GM12878 (cell line): ENCODE data around the gene SMG6. TPM values are rescaled to one million over a fixed set of nuclear protein-coding genes. Genes with fewer than 3 reads are reported as not detected.

ENCODE experiments used
- ASH2L ChIP-seq: fragments of 300-600, 200-600 bp; sonication (generic); IDR thresholded peaks from 2 replicates; pipeline ENCODE4 v1.6.1; 2017; ENCODE audit warnings: low read depth, mild to moderate bottlenecking, borderline replicate concordance
- ATF2 ChIP-seq: IDR thresholded peaks from 2 replicates; pipeline ENCODE4 v1.6.1; 2012; ENCODE audit warnings: low read length, inconsistent platforms
- CBFB ChIP-seq: IDR thresholded peaks from 2 replicates; pipeline ENCODE4 v1.6.1; 2016; ENCODE audit warnings: antibody characterized with exemption, low read depth
- CHD1 ChIP-seq: IDR thresholded peaks from 2 replicates; pipeline ENCODE4 v1.6.1; 2012; ENCODE audit warnings: low read depth, low read length, improper control_type of control experiment
- CREM ChIP-seq: IDR thresholded peaks from 2 replicates; pipeline ENCODE4 v1.6.1; 2014; ENCODE audit warnings: antibody characterized with exemption, low read depth
- ETV6 ChIP-seq, 2 experiments: fragments of 450-650 bp in 1 of 2; IDR thresholded peaks in 1 of 2; conservative IDR thresholded peaks in 1 of 2; 2 replicates each; pipeline ENCODE4 v1.6.1; 2014; ENCODE audit warnings: antibody characterized with exemption in 1 of 2, borderline replicate concordance in 1 of 2, low read depth in 1 of 2, mild to moderate bottlenecking in 1 of 2, moderate library complexity in 1 of 2
- FOXM1 ChIP-seq: IDR thresholded peaks from 2 replicates; pipeline ENCODE4 v1.6.1; 2012; ENCODE audit warnings: low read depth, mild to moderate bottlenecking, inconsistent platforms, low read length, moderate library complexity
- GATAD2B ChIP-seq: fragments of 450-650 bp; conservative IDR thresholded peaks from 2 replicates; pipeline ENCODE4 v1.6.1; 2017; ENCODE audit warnings: low read depth, mild to moderate bottlenecking, moderate library complexity
- IRF3 ChIP-seq: fragments of 450-650 bp; IDR thresholded peaks from 2 replicates; pipeline ENCODE4 v1.6.1; 2014; ENCODE audit warnings: mild to moderate bottlenecking
- MYB ChIP-seq: fragments of 150-350 bp; IDR thresholded peaks from 2 replicates; pipeline ENCODE4 v1.6.1; 2014; ENCODE audit warnings: mild to moderate bottlenecking, low read depth, low read length, borderline replicate concordance
- NFXL1 ChIP-seq: fragments of 450-650 bp; IDR thresholded peaks from 2 replicates; pipeline ENCODE4 v1.6.1; 2017; ENCODE audit warnings: antibody characterized with exemption, mild to moderate bottlenecking, borderline replicate concordance
- NFYA ChIP-seq: IDR thresholded peaks from 2 replicates; pipeline ENCODE4 v1.6.1; 2011; ENCODE audit warnings: low read depth, mild to moderate bottlenecking, low read length, improper control_type of control experiment, borderline replicate concordance
- NKRF ChIP-seq: fragments of 450-650 bp; conservative IDR thresholded peaks from 2 replicates; pipeline ENCODE4 v1.6.1; 2017; ENCODE audit warnings: mild to moderate bottlenecking, moderate library complexity
- NR2C1 ChIP-seq: fragments of 450-650 bp; IDR thresholded peaks from 2 replicates; pipeline ENCODE4 v1.6.1; 2017; ENCODE audit warnings: antibody characterized with exemption, mild to moderate bottlenecking, moderate library complexity
- PAX5 ChIP-seq: IDR thresholded peaks from 2 replicates; pipeline ENCODE4 v1.6.1; 2011; ENCODE audit warnings: low read depth, low read length, borderline replicate concordance
- SIX5 ChIP-seq: IDR thresholded peaks from 2 replicates; pipeline ENCODE4 v1.6.1; 2011; ENCODE audit warnings: mild to moderate bottlenecking, low read depth, low read length, moderate library complexity; ENCODE audit not compliant: severe bottlenecking
- SMAD1 ChIP-seq: fragments of 450-650 bp; IDR thresholded peaks from 2 replicates; pipeline ENCODE4 v1.6.1; 2018; ENCODE audit warnings: mild to moderate bottlenecking, low read depth; ENCODE audit not compliant: partially characterized antibody
- SMAD5 ChIP-seq: IDR thresholded peaks from 2 replicates; pipeline ENCODE4 v1.6.1; 2016; ENCODE audit warnings: antibody characterized with exemption, low read depth
- SP1 ChIP-seq: IDR thresholded peaks from one replicate; pipeline ENCODE4 v1.6.1; 2011; ENCODE audit warnings: low read depth, low read length
- STAT3 ChIP-seq: IDR thresholded peaks from 2 replicates; pipeline ENCODE4 v1.6.1; 2011; ENCODE audit warnings: low read depth, low read length, improper control_type of control experiment
- TAF1 ChIP-seq: IDR thresholded peaks from 2 replicates; pipeline ENCODE4 v1.6.1; 2011; ENCODE audit warnings: mild to moderate bottlenecking, low read depth, low read length, borderline replicate concordance
- TARDBP ChIP-seq: IDR thresholded peaks from 2 replicates; pipeline ENCODE4 v1.6.1; 2016; ENCODE audit warnings: borderline replicate concordance
- ZZZ3 ChIP-seq: IDR thresholded peaks from 2 replicates; pipeline ENCODE4 v1.6.1; 2011; ENCODE audit warnings: low read depth; ENCODE audit not compliant: control insufficient read depth, insufficient read length
- polyA plus RNA-seq, 11 experiments: library from polyadenylated mRNA; depleted of rRNA in 4 of 11; unstranded in 6 of 11; stranded (reverse) in 5 of 11; fragments of >200 nt; fragmentation: Nextera tagmentation in 4 of 11; fragmentation: Illumina TruSeq in 1 of 11; extraction: Ambion mirVana in 4 of 11; extraction: Trizol in 1 of 11; gene quantifications; 1 replicate in 1 of 11; 2 replicates in 10 of 11; pipeline versions ENCODE4 v1.2.1 to v1.2.3, GENCODE V29; 2011 to 2016; ENCODE audit warnings: inconsistent platforms in 2 of 11, missing spikeins in 2 of 11, low read depth in 1 of 11
- total RNA-seq, 4 experiments: library from RNA; depleted of rRNA in 3 of 4; stranded (reverse); fragments of >200 nt in 3 of 4; fragmentation: Illumina TruSeq in 1 of 4; extraction: Trizol in 1 of 4; gene quantifications; 2 replicates each; pipeline versions ENCODE4 v1.2.1 to v1.2.3, GENCODE V29; 2013 to 2021

The SMG6 gene
- total and polyA plus RNA-seq, 10 of the 15 experiments (the other 5 are each of a cell fraction or from before 2014, with no cell fraction given) = 0.58 to 28.7 (median 15.7) TPM

- TF ChIP-seq ATF2 = no peak
- 0 out of 2 replicates have a peak, but pooled peaks have one; percentile 18 for TF ChIP-seq TAF1
- TF ChIP-seq NFXL1 = no peak
- TF ChIP-seq CHD1 = no peak
- TF ChIP-seq FOXM1 = no peak
- TF ChIP-seq SMAD1 = peak; percentile 48
- TF ChIP-seq ETV6 (conservative IDR thresholded peaks at IDR 0.05 in 1 of 2, IDR thresholded peaks at IDR 0.05 in 1 of 2; ENCODE audit: borderline replicate concordance in 1 of 2, low read depth in 1 of 2) = peak in 1 of 2 experiments; percentile 90; a peak in 2 of 4 replicates
- peak; percentile 34 for TF ChIP-seq SP1
- no peak for TF ChIP-seq MYB
- peak; percentile 76; the same call in 1 of the 2 replicates for TF ChIP-seq PAX5
- no peak for TF ChIP-seq SMAD5
- TF ChIP-seq NFYA = no peak
- TF ChIP-seq STAT3 = 0 out of 2 replicates have a peak, but pooled peaks have one; percentile 21
- TF ChIP-seq ZZZ3 = no peak
- 0 out of 2 replicates have a peak, but pooled peaks have one; percentile 12 for TF ChIP-seq TARDBP
- no peak for TF ChIP-seq ASH2L
- peak; percentile 95 for TF ChIP-seq GATAD2B
- no peak for TF ChIP-seq SIX5
- TF ChIP-seq IRF3 = no peak
- peak; percentile 49 for TF ChIP-seq NR2C1
- peak; percentile 77 for TF ChIP-seq CREM
- no peak for TF ChIP-seq NKRF
- TF ChIP-seq CBFB = peak; percentile 33; the same call in 1 of the 2 replicates
Observed at GRCh38 chr17:2083613-2084035, 220.0 kb downstream of the SMG6 start (continued).
